GM21737 (cell line): ENCODE measurements around the gene NCCRP1.

ENCODE experiments used
- ATAC-seq: cut with Tn5 transposase; IDR thresholded peaks from one replicate; pipeline ENCODE4 v1.9.1; 2021; ENCODE audit warnings: mild to moderate bottlenecking, moderate library complexity; ENCODE audit not compliant: unreplicated experiment

The NCCRP1 gene

GRCh38 chr19:39178296-39179006 lies 18.3 kb upstream of the NCCRP1 start:
- no peak for ATAC-seq

- no peak for ATAC-seq
These were observed 17.0 kb upstream of the NCCRP1 start for GRCh38 chr19:39179754-39180153.

GRCh38 chr19:39180749-39181148 lies 16.0 kb upstream of the NCCRP1 start:
- ATAC-seq = no peak

GRCh38 chr19:39181500-39182173 lies 15.1 kb upstream of the NCCRP1 start:
- no peak for ATAC-seq

- no peak for ATAC-seq
These were observed 14.6 kb upstream of the NCCRP1 start for GRCh38 chr19:39182174-39182505.

- ATAC-seq = no peak
These were observed 13.7 kb upstream of the NCCRP1 start for GRCh38 chr19:39183104-39183503.

GRCh38 chr19:39186391-39186790 lies 10.4 kb upstream of the NCCRP1 start:
- ATAC-seq = no peak

- ATAC-seq = no peak
These were observed 9.2 kb upstream of the NCCRP1 start for GRCh38 chr19:39187552-39187943.

GRCh38 chr19:39188960-39189359 lies 7.8 kb upstream of the NCCRP1 start:
- no peak for ATAC-seq

- no peak for ATAC-seq
These were observed 6.0 kb upstream of the NCCRP1 start for GRCh38 chr19:39190768-39191167.

GRCh38 chr19:39192846-39193245 lies 3.9 kb upstream of the NCCRP1 start:
- ATAC-seq = no peak

GRCh38 chr19:39193803-39194202 lies 3.0 kb upstream of the NCCRP1 start:
- no peak for ATAC-seq

- no peak for ATAC-seq
These were observed 1.8 kb upstream of the NCCRP1 start for GRCh38 chr19:39194832-39195542.

- ATAC-seq = no peak
These were observed 1.0 kb upstream of the NCCRP1 start for GRCh38 chr19:39195755-39196154.

- no peak for ATAC-seq
These were observed 444 bp upstream of the NCCRP1 start for GRCh38 chr19:39196320-39196719.

- ATAC-seq = no peak
These were observed 1.0 kb downstream of the NCCRP1 start for GRCh38 chr19:39197808-39198207.

GRCh38 chr19:39199025-39199424 lies 2.3 kb downstream of the NCCRP1 start:
- ATAC-seq = no peak

- no peak for ATAC-seq
These were observed 3.5 kb downstream of the NCCRP1 start for GRCh38 chr19:39200066-39200802.

GRCh38 chr19:39200803-39201115 lies 4.0 kb downstream of the NCCRP1 start:
- no peak for ATAC-seq

GRCh38 chr19:39202998-39203355 lies 6.2 kb downstream of the NCCRP1 start:
- no peak for ATAC-seq
